ENCODE results near the gene IL17RA. TPM values are rescaled to one million over a fixed set of nuclear protein-coding genes. Genes with fewer than 3 reads are reported as not detected.

Gene IL17RA
- total RNA-seq, 2 donors from 2014 or later, result 16.1 to 17.4 TPM

GRCh38 chr22:17137861-17138425 lies 53.1 kb downstream of the IL17RA start:
- Histone ChIP-seq H3K36me3 (no peaks in the 10 kb centered on the region), H3K27me3 (replicated peaks; ENCODE audit: insufficient read depth) (no peaks in the 10 kb centered on the region), H3K9me3 (no peaks in the 10 kb centered on the region), H3K4me3 (no peak overlapping the region), H3K27ac (no peak overlapping the region), H3K4me1 (replicated peaks) (no peaks in the 10 kb centered on the region)
- WGBS, result 85% methylated on average over 17 of the region's 17 CpGs
- TF ChIP-seq, protein P1, sequence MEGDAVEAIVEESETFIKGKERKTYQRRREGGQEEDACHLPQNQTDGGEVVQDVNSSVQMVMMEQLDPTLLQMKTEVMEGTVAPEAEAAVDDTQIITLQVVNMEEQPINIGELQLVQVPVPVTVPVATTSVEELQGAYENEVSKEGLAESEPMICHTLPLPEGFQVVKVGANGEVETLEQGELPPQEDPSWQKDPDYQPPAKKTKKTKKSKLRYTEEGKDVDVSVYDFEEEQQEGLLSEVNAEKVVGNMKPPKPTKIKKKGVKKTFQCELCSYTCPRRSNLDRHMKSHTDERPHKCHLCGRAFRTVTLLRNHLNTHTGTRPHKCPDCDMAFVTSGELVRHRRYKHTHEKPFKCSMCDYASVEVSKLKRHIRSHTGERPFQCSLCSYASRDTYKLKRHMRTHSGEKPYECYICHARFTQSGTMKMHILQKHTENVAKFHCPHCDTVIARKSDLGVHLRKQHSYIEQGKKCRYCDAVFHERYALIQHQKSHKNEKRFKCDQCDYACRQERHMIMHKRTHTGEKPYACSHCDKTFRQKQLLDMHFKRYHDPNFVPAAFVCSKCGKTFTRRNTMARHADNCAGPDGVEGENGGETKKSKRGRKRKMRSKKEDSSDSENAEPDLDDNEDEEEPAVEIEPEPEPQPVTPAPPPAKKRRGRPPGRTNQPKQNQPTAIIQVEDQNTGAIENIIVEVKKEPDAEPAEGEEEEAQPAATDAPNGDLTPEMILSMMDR (IDR thresholded peaks at IDR 0.05), result no peak
- TF ChIP-seq POLR2AphosphoS5 (IDR thresholded peaks at IDR 0.05), result no peak
- TF ChIP-seq POLR2A (IDR thresholded peaks at IDR 0.05), result no peak
- no peak for DNase-seq (ENCODE audit: low spot score)
- intact Hi-C loops (cut with DNase I), result no loop called here

GRCh38 chr22:17138513-17138912 lies 53.7 kb downstream of the IL17RA start:
- Histone ChIP-seq H3K4me1 (replicated peaks) (no peaks in the 10 kb centered on the region), H3K27me3 (replicated peaks; ENCODE audit: insufficient read depth) (no peaks in the 10 kb centered on the region), H3K27ac (no peak overlapping the region), H3K36me3 (peaks cover 0 to 5% of the 10 kb centered on the region in 2 donors), H3K9me3 (no peaks in the 10 kb centered on the region), H3K4me3 (no peak overlapping the region)
- no peak for TF ChIP-seq POLR2AphosphoS5 (IDR thresholded peaks at IDR 0.05)
- TF ChIP-seq POLR2A (IDR thresholded peaks at IDR 0.05), result no peak
- TF ChIP-seq, protein P1 (IDR thresholded peaks at IDR 0.05), result no peak
- WGBS, result 79% methylated on average over 11 of the region's 11 CpGs
- intact Hi-C loops (cut with DNase I), result no loop called here
- DNase-seq (ENCODE audit: low spot score), result no peak

DNA sequence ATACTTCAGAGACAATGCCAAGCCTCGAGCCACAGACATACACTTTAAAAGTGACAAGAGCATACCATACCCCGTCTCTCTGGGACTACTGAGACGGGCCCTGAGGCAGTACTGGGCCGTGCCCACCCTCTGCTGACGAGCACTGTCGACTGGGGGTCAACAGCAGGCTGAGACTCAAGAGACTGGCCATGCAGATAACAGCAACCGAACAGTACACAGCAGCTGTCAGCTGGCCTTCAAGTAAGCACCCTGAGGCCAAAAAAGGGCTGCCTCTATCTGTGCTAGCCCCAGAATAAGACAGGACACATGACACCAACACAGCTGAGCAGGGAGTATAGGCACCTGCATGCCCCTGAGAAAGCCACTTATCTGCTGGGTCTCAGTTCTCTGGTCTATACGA lies 55.2 kb downstream of the IL17RA start:
- Histone ChIP-seq H3K27me3 (replicated peaks; ENCODE audit: insufficient read depth) (no peaks in the 10 kb centered on the region), H3K27ac (no peak overlapping the region), H3K4me3 (no peak overlapping the region), H3K9me3 (no peaks in the 10 kb centered on the region), H3K36me3 (peaks cover 0 to 6% of the 10 kb centered on the region in 2 donors), H3K4me1 (replicated peaks) (no peaks in the 10 kb centered on the region)
- DNase-seq (ENCODE audit: low spot score), result no peak
- intact Hi-C loops (cut with DNase I), result no loop called here
- TF ChIP-seq POLR2AphosphoS5 (IDR thresholded peaks at IDR 0.05), result no peak
- no peak for TF ChIP-seq POLR2A (IDR thresholded peaks at IDR 0.05)
- TF ChIP-seq, protein P1 (IDR thresholded peaks at IDR 0.05), result no peak
- WGBS, result 77% methylated on average over 8 of the region's 8 CpGs

DNA sequence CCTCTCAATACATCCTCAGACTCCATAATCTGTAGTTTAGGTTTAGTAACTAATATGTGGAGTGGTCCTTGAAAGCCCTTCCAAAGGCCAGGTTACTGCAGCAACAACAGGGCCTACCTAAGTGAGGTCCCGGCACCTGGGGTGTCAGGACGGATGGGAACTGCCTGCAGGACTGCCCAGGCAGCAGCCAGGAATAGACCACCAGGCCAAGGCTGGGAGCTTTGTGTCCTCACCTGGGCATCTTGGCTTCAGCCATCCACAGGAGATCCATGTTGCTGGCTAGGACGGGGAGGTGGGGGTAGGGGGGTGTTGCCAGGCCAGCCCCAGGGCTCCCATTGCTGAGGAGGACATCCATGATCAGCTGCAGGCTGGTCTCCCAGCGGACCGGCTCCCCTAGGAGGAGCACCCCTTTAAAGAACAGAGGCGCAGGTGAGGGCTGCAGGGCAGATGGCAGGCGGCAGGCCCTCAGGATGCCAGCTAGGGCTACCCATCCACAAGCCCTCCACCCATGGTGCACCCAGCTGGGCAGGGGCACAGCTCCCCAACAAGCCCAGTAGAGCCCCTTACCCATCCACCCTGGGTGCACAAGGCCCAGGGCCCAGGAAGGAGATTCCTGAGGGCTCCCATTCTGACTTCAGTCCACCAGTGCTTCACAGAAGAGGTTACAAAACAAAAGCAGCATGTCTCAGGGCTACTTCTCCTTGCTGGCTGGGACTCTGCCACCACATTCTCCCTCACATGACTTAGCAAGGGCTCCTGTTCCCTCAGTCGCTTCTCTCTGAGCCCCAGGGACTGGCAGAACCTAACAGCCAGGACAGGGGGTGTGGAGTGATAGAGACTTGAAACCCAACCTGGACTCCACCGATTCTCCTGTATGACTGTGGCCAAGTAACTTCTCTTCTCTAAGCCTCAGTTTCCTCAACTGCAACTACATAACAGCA lies 56.3 kb downstream of the IL17RA start:
- intact Hi-C loops (cut with DNase I), result no loop called here

More for the DNA sequence above, 56.3 kb downstream of the IL17RA start:
- Histone ChIP-seq H3K36me3 (peaks cover 0 to 6% of the 10 kb centered on the region in 2 donors), H3K27me3 (replicated peaks; ENCODE audit: insufficient read depth) (no peaks in the 10 kb centered on the region), H3K27ac (no peak overlapping the region), H3K4me3 (no peak overlapping the region), H3K4me1 (replicated peaks) (no peaks in the 10 kb centered on the region), H3K9me3 (no peaks in the 10 kb centered on the region)
- TF ChIP-seq, protein P1 (IDR thresholded peaks at IDR 0.05), result no peak
- TF ChIP-seq POLR2AphosphoS5 (IDR thresholded peaks at IDR 0.05), result no peak
- no peak for TF ChIP-seq POLR2A (IDR thresholded peaks at IDR 0.05)
- no peak for DNase-seq (ENCODE audit: low spot score)
- WGBS, result 93% methylated on average over 9 of the region's 9 CpGs

Measured in prostate gland (tissue), 2 donors.